MCF 10A (cell line): ENCODE results near the gene PTPN5. TPM values are rescaled to one million over a fixed set of nuclear protein-coding genes. Genes with fewer than 3 reads are reported as not detected.

ENCODE experiments used
- BruUV-seq: library from RNA; stranded (reverse); fragments of 400-500 nt; replicated peaks from 2 replicates; lab custom pipeline; 2021; lab: Mats Ljungman, UMichigan
- CTCF ChIA-PET: fragments of 300-600 bp; sonication (Branson Sonifier 250); formaldehyde crosslinking; extraction: SDS; loops from one replicate; lab custom pipeline; 2021; ENCODE audit warnings: antibody characterized with exemption, inconsistent platforms; lab: Yijun Ruan, JAX
- POLR2A ChIA-PET: fragments of 300-600, 350-650 bp; sonication (Branson Sonifier 250); formaldehyde crosslinking; extraction: SDS; loops from one replicate; lab custom pipeline; 2020; ENCODE audit warnings: antibody characterized with exemption, inconsistent platforms; lab: Yijun Ruan, JAX
- DNase-seq: peaks from one replicate; pipeline ENCODE4 v3.0.0-alpha.2; 2018; ENCODE audit not compliant: unreplicated experiment
- H3K27ac Mint-ChIP-seq: one replicate; pipeline ENCODE4 v1.8.0; 2022; ENCODE audit warnings: mild to moderate bottlenecking, low read depth, mixed read lengths; ENCODE audit not compliant: unreplicated experiment
- H3K27me3 Mint-ChIP-seq: one replicate; pipeline ENCODE4 v1.8.0; 2022; ENCODE audit warnings: mixed read lengths; ENCODE audit not compliant: insufficient read depth, unreplicated experiment
- H3K36me3 Mint-ChIP-seq: one replicate; pipeline ENCODE4 v1.8.0; 2022; ENCODE audit warnings: mild to moderate bottlenecking, moderate library complexity, mixed read lengths; ENCODE audit not compliant: insufficient read depth, unreplicated experiment
- H3K4me1 Mint-ChIP-seq: one replicate; pipeline ENCODE4 v1.8.0; 2022; ENCODE audit warnings: mixed read lengths; ENCODE audit not compliant: insufficient read depth, unreplicated experiment
- H3K4me3 Mint-ChIP-seq: one replicate; pipeline ENCODE4 v1.8.0; 2022; ENCODE audit warnings: mild to moderate bottlenecking, moderate library complexity, mixed read lengths; ENCODE audit not compliant: unreplicated experiment
- H3K9me3 Mint-ChIP-seq: one replicate; pipeline ENCODE4 v1.8.0; 2022; ENCODE audit warnings: mixed read lengths; ENCODE audit not compliant: unreplicated experiment
- intact Hi-C: fragments of 100-400 bp; cut with micrococcal nuclease; formaldehyde crosslinking; loops from 2 replicates; pipeline ENCODE4 v1.14.1; 2022
- total RNA-seq: library from RNA; stranded (reverse); gene quantifications from 2 replicates; pipeline ENCODE4 v1.2.3, GENCODE V29; 2022
- TF ChIP-seq, protein P1 (sequence below): fragments of 200-600 bp; IDR thresholded peaks from one replicate; pipeline ENCODE4 v1.8.0; 2022; ENCODE audit warnings: antibody characterized with exemption, mild to moderate bottlenecking; ENCODE audit not compliant: unreplicated experiment

The PTPN5 gene
- total RNA-seq, 1 experiment from 2014 or later: not detected

DNA sequence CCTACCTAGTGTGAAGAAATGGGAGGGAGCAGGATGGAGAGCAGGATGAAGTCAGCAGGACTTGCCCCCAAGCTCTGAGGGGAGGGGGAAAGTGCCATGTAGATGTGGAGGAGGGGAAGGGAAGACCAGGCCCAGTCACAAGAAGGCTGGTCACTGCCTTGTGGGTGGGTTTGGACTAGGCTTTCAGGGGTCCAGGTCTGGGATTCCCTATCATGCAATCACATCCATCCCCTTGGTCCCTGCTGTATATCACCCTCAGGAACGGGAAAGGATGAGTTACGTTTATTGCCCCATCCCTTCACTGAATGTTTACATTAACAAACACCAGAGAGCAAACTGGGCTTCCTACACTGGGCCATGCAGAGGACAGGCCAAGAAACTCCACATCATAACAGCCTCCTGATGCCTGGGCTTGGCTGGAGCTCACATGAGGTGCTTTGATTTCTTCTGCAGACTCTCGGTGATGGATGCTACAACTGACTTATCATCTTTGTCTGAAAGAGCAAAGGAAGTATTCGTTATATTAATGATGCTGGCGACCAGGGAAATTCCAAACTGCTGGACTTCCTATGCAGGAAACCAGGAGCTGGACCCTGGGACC is 87.5 kb downstream of the PTPN5 start:
- peaks cover 62% of the 10 kb centered on the region for H3K27me3 Mint-ChIP-seq
- TF ChIP-seq, protein P1, sequence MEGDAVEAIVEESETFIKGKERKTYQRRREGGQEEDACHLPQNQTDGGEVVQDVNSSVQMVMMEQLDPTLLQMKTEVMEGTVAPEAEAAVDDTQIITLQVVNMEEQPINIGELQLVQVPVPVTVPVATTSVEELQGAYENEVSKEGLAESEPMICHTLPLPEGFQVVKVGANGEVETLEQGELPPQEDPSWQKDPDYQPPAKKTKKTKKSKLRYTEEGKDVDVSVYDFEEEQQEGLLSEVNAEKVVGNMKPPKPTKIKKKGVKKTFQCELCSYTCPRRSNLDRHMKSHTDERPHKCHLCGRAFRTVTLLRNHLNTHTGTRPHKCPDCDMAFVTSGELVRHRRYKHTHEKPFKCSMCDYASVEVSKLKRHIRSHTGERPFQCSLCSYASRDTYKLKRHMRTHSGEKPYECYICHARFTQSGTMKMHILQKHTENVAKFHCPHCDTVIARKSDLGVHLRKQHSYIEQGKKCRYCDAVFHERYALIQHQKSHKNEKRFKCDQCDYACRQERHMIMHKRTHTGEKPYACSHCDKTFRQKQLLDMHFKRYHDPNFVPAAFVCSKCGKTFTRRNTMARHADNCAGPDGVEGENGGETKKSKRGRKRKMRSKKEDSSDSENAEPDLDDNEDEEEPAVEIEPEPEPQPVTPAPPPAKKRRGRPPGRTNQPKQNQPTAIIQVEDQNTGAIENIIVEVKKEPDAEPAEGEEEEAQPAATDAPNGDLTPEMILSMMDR: no peak
- no peak for DNase-seq
- no peak overlapping the region for H3K27ac Mint-ChIP-seq
- no peaks in the 10 kb centered on the region for H3K9me3 Mint-ChIP-seq
- BruUV-seq: no TSS peak
- no peak overlapping the region for H3K4me3 Mint-ChIP-seq
- no peaks in the 10 kb centered on the region for H3K36me3 Mint-ChIP-seq
- ChIA-PET POLR2A (interaction anchor here (0.6 kb wide), 1 partner anchor 10 kb away, joined by 3 read pairs; no protein-coding TSS in a partner anchor), CTCF (interaction anchor here (0.8 kb wide), 1 partner anchor 71 kb away, joined by 4 read pairs; no protein-coding TSS in a partner anchor)
- intact Hi-C loops: no loop called here
- peaks cover 10% of the 10 kb centered on the region for H3K4me1 Mint-ChIP-seq

DNA sequence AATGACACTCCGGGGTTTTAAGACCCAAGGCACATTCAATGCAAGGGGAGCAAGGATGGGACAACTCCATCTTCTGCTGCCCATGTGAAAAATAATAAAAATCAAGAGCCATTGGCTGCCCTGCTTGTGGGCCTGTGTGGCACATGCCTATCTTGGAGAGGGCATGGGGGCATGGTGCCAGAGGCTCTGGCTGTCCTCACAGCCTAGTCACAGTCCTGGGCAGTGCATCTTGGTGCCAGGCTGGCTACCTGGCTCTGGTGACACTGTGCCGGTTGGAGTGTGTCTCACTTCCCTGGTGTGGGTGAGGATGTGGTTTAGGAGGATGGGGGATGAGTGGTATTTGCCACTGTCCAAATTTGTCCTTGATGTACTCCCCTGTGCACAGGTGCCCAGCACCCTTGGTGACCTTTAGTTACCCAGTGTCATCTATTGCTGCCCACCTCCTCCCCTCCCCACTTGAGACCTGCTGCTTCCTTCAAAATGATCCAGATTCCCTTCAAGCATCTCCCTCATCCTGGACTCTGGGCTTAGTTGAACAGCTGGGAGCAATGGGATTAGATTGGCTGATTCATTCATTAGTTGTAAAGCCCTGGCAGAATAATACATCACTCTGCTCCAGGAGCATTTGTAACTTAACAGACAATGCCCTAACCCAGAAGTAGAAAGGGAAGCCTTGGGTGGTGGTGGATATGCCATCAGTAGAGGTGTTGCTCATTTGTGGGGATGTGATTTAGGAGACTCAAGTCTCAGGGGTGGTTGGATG is 88.4 kb downstream of the PTPN5 start:
- H3K4me3 Mint-ChIP-seq: no peak overlapping the region
- H3K27me3 Mint-ChIP-seq: peaks cover 53% of the 10 kb centered on the region
- no peaks in the 10 kb centered on the region for H3K36me3 Mint-ChIP-seq
- no peak for DNase-seq
- peaks cover 10% of the 10 kb centered on the region for H3K4me1 Mint-ChIP-seq
- H3K9me3 Mint-ChIP-seq: no peaks in the 10 kb centered on the region
- intact Hi-C loops: no loop called here
- POLR2A ChIA-PET: no interaction called here
- TF ChIP-seq, protein P1: no peak
- BruUV-seq: no TSS peak
- no peak overlapping the region for H3K27ac Mint-ChIP-seq
- CTCF ChIA-PET: no interaction called here

DNA sequence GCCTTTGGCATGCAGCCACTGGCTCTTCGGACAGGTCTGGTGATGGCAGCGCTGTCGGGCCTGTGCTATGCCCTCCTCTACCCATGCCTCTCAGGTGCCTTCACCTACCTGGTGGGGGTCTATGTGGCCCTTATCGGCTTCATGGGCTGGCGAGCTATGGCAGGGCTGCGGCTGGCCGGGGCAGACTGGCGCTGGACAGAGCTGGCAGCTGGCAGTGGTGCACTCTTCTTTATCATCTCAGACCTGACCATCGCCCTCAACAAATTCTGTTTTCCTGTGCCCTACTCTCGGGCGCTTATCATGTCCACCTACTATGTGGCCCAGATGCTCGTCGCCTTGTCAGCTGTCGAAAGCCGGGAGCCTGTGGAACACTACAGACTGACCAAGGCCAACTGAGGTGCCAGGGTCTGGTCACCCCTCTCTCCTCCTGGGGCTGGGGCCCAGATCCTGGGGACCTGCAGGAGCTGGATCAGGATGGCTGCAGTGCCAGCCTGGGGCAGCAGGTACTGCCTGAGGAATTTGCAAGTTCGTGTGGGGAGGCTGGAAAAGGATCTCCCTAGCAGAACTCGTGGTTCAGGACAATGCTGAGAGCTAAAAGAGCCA is 89.9 kb downstream of the PTPN5 start:
- H3K4me3 Mint-ChIP-seq: no peak overlapping the region
- POLR2A ChIA-PET: no interaction called here

More for the DNA sequence above, 89.9 kb downstream of the PTPN5 start:
- intact Hi-C loops: no loop called here
- Mint-ChIP-seq H3K4me1 (peaks cover 10% of the 10 kb centered on the region), H3K27ac (no peak overlapping the region), H3K36me3 (no peaks in the 10 kb centered on the region), H3K27me3 (peaks cover 38% of the 10 kb centered on the region), H3K9me3 (no peaks in the 10 kb centered on the region)
- no peak for DNase-seq
- TF ChIP-seq, protein P1: no peak
- BruUV-seq: no TSS peak
- CTCF ChIA-PET: interaction anchor here (1.0 to 1.4 kb wide), 2 partner anchors 11 to 30 kb away, joined by 3 to 10 read pairs; no protein-coding TSS in a partner anchor
